Epithelial cell of proximal tubule (primary cell): ENCODE data around the gene LYST. TPM values are rescaled to one million over a fixed set of nuclear protein-coding genes. Genes with fewer than 3 reads are reported as not detected.
"Not testable (repeated sequence)": the region's sequence is repeated elsewhere in the genome, so short reads cannot be mapped to it uniquely, and the experiment has no call there.

Experiments
- DNase-seq: peaks from one replicate; pipeline ENCODE4 v3.0.0-alpha.2; 2011; ENCODE audit warnings: low read depth
- H3K4me3 ChIP-seq: 2 replicates; pipeline ENCODE4 v1.5.1; 2011; ENCODE audit warnings: low read depth, mild to moderate bottlenecking, low read length
- total RNA-seq: library from RNA; depleted of rRNA; stranded (reverse); fragments of >200 nt; gene quantifications from 2 replicates; pipeline ENCODE4 v1.2.3, GENCODE V29; 2015
- TF ChIP-seq, protein P1 (sequence below): conservative IDR thresholded peaks from 2 replicates; pipeline ENCODE4 v1.5.1; 2012; ENCODE audit warnings: low read depth, mild to moderate bottlenecking, low read length

LYST gene
- total RNA-seq, 1 donor from 2014 or later: 10.3 TPM

DNA sequence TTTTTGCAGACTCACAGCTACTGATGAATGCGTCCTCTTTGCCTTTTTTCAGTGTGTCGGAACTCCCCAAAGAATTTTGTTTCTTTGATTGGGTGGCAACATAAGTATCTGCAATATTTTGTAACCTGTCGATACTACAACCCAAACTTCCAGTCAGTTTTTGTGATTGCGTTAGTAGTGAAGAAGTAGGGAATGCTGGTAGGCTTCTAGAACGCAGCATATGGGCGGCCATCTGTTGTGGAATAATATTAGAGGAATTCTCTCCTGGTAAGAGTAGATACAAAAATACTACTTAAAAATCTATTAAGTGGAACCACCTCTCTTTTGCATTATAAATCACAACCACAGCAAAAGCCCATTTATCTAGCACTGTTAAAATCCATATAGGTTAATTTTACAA, 107.4 kb downstream of the LYST start:
- no peak overlapping the region for H3K4me3 ChIP-seq
- TF ChIP-seq, protein P1, sequence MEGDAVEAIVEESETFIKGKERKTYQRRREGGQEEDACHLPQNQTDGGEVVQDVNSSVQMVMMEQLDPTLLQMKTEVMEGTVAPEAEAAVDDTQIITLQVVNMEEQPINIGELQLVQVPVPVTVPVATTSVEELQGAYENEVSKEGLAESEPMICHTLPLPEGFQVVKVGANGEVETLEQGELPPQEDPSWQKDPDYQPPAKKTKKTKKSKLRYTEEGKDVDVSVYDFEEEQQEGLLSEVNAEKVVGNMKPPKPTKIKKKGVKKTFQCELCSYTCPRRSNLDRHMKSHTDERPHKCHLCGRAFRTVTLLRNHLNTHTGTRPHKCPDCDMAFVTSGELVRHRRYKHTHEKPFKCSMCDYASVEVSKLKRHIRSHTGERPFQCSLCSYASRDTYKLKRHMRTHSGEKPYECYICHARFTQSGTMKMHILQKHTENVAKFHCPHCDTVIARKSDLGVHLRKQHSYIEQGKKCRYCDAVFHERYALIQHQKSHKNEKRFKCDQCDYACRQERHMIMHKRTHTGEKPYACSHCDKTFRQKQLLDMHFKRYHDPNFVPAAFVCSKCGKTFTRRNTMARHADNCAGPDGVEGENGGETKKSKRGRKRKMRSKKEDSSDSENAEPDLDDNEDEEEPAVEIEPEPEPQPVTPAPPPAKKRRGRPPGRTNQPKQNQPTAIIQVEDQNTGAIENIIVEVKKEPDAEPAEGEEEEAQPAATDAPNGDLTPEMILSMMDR: no peak
- no peak for DNase-seq

DNA sequence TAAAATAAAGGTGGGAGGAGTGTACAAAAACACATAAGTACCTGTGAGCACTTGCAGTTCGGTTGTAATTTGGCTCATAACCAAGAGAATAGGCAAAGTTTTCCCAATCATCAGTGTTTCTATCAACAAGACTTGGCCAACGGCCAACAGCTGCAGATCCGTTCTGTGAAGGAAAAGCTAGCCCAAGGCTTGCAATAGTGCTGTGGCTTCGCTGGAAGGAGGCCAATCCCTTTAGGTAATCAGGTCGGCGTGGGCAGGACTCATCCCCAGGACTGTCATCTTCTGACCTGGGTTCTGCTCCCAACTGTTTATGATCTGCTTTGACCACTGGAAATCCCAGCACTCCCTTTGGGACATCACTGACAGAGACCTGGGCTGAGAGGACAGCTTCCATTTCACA, 107.8 kb downstream of the LYST start:
- H3K4me3 ChIP-seq: no peak overlapping the region
- TF ChIP-seq, protein P1: no peak
- no peak for DNase-seq

- TF ChIP-seq, protein P1: no peak
- DNase-seq: no peak
- H3K4me3 ChIP-seq: no peak overlapping the region
Measured at GRCh38 chr1:235757587-235758096, 109.1 kb downstream of the LYST start.

- DNase-seq, H3K4me3 ChIP-seq: not testable (repeated sequence)
Measured at GRCh38 chr1:235754186-235754585, 112.5 kb downstream of the LYST start.

DNA sequence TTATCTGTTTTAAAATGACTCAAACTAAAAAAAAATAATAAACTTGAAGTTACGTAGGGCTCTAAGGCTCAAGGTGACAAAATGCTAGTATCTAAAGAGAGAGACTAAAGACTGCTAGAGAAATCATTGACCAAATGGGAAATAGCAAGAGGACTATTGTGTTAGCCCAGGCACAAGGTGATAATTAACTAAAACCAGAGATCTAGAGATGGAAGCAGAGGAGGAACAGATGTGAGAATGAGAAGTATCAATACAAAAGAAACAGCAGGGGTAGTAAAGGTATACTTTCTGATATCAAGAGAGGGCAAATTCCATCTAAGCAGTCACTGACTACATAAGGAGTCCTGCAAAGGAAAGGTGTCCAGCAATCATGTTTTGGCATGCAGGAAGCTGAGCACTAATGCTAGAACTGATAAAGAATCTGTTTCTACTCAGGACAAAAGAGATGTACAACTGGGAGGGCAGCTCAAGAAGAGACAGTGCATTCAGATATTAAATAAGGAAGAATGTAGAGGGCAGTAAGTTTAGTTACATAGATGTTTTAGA, 116.9 kb downstream of the LYST start:
- no peak for DNase-seq
- TF ChIP-seq, protein P1: no peak

GRCh38 chr1:235748747-235749146, 118.0 kb downstream of the LYST start:
- TF ChIP-seq, protein P1: no peak
- no peak overlapping the region for H3K4me3 ChIP-seq
- no peak for DNase-seq

More for the DNA sequence above, 116.9 kb downstream of the LYST start:
- H3K4me3 ChIP-seq: no peak overlapping the region

- DNase-seq: no peak
- H3K4me3 ChIP-seq: no peak overlapping the region
- TF ChIP-seq, protein P1: no peak
Measured at GRCh38 chr1:235746245-235746644, 120.5 kb downstream of the LYST start.
